HG03135 (cell line): ENCODE measurements around the gene TMPRSS4.

Experiments
- ATAC-seq: cut with Tn5 transposase; IDR thresholded peaks from one replicate; pipeline ENCODE4 v1.9.1; 2021; ENCODE audit warnings: mild to moderate bottlenecking, moderate library complexity; ENCODE audit not compliant: unreplicated experiment

Gene TMPRSS4

DNA sequence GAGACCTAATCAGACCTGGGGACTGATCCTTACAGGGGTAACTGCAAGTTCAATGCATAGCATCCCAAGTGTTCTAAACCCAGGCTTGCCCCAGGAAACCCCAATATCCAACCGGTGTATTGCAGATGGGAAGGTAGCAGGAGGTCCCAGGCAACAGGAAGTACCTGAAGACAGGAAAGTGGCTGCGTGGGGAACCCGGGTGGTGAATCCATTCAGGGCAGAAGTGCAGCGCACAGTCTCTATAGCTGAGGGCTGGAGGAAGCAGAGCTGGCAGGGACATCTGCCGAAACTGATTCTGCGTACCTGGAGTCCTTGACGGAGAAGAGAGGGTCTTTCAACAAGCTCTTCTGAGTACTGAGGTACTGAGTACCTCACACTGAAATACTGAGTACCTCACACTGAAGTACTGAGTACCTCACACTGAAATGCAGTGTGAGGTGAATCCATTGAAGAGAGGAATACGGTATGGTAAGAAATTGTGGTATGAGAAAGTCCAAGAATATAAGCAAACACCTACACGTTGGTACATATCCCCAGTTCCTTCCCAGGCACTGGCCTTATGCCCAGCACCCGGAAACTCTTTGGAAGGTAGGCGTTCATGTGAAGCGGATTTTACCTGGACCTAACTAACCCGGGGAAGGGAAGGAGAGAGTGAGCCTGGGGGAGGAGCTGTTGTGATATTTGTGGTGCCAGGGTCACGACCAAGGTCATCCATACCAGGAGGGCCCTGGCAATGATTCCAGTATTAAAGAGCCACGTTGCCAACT lies 55.7 kb downstream of the TMPRSS4 start:
- no peak for ATAC-seq

DNA sequence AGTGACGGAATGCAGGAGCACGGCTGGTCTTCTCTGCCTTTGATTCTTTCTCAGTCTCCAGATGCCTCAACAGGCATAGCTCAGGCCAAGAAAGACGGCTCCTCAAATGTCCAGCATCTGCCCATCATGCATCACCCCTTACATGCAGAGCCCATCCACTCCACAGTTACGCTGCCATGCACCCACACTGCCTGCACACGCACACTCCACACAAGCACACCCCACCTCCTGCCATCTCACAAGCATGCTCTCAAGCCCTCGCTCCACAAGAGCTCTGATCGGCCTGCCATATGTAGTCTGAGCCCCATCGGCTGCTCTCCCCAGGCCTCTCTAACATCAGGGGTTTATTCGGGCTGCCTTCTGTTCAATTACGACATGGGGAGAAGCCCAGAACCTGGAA lies 56.9 kb downstream of the TMPRSS4 start:
- no peak for ATAC-seq

DNA sequence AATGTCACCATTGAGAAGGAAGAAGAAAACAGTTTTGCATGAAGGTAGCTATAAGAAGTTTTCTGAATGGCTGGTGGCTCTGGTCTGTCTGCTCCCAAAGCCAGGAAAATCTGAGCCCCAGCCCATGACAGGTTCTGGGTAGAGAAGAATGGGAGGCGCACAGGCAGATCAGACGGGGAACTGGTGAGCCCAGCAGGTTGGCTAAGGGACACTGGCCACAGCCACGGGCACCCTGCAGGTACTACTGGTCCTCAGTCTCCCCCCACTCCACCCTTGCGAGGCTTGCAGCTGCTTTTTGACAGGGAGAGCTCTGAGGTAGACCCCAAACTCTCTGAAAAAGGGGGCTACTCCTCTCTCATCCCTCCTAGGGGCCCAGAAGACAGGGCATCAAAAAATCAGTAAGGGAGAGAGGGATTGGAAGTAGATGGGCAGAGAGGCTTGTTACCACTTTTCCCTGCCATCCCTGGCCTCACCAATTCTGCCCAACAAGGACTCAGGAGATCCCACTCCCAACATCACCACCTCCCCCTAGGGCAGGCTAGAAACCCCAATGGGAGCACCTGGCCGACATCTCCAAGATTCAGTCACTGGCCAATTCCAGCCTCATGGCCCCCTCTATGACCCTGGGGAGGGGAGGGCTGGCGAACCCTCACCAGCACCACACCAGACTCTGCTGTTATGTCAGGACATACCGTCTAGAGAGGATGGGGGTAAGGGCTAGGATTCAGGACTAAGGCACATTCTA lies 58.3 kb downstream of the TMPRSS4 start:
- ATAC-seq = no peak

DNA sequence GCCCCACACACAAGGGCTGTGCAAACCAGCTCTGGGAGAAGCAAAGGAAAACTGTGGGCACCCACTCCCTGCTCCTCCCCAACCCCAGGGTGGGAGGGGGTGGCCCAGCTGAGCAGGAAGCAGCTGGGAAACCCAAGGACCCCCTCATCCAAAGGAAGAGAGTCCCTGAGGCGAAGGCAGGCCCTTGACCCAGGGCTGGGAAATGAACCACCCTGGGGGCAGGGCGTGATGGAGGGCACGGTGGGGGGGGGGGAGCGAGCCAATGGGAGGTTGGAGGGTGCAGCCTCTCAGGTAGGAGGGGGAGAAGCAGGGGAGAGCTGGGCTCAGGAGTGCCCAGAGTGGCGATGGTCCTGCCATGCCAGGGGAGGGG lies 58.9 kb downstream of the TMPRSS4 start:
- no peak for ATAC-seq

DNA sequence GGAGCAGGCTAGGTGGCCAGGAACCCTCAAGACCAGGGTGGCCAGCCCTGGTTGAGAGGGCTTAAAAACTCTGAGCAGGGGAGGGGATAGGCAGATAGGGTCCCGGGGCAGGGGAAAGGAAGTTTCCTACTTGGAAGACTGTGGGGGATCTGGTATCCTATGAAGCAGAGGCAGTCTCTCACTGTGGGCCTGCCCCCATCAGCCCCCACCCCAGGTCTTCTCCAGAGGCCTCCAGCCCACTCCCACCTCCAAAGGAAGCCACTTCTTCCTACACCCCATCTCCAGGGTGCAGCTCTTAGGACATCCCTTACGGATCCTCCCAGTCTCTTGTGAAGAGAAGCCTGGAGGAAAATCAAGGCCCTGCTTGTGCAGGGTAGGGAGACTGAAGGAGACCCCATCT lies 59.5 kb downstream of the TMPRSS4 start:
- no peak for ATAC-seq

DNA sequence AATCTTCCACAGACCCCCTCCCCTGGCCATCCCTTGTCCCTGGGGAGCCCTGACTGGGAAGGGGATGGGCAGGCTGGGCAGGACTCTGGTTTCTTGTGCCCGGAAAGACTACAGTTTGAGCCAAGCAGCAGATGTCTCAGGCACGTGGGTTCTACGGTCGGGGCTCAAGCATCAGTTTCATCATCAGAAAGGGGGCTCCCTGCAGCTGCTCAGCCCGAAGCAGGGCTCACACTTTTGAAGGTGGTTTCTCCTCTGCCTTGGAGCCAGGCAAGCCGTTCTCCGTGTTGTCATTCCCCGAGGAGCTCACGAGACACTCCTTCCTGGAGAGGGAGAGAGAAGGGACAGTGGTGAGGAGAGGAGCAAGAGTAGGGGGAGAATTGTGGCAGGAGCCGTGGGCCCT lies 59.9 kb downstream of the TMPRSS4 start:
- ATAC-seq = no peak

DNA sequence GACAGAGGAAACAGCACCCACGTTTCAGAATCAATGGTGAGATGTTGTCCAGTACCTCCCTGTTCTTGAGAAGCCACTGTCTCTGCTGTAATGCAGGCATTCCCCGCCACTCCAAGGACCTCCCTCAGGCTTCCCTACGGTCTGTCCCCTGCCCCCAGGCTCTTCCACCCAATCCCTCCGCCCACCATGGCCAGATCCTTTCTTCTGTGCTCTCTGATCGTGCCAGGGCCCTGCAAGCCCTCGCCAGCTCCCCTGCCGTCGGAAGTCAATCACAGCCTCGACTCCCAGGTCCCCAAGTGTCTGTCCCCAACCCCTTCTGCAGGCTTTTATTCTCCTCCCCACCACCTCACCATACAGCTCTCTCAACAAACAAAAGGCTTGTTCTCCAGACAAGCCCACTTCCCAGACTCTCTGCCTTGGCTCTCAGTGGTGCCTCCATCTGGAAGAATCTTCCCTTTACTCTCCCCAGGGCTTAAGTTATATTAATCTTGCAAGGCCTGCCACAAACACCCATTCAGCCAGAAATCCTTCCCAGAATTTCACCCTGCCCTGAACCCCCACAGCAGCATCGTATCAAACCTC lies 62.1 kb downstream of the TMPRSS4 start:
- no peak for ATAC-seq

DNA sequence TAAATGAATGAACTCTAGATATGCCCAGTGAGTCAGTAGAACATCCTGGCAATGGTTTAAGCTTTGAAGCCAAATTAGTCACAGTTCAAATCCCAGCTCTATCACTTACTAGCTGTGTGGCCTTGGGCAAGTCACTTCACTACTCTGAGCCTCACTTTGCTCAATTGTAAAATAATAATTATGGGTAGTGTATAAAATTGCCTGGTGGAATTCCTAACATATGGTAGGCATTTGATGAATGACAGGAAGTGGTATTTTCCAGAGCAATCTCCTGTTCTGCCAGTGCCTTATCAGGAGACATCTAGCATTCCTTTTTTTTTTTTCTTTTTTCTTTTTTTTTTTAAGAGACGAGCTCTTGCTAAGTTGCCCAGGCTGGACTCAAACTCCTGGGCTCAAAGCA lies 62.7 kb downstream of the TMPRSS4 start:
- ATAC-seq = no peak

DNA sequence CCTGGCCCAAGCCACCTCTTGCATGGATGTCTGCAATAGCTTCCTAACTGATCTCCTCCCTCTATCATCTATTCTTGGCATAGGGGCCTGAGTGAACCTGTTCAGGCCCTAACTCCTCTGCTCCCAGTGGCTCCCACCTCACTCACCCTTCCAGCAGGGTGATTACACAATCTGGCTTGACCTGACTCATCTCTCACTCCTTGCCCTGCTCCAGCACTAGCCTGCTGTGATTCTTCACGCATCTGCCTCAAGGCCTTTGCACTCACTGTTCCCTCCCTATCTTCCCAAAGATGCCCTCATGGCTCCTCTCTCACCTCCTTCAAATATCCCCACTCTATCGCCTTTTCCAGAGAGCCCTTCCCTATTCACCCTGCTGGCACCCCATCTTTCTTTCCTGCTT lies 65.2 kb downstream of the TMPRSS4 start:
- no peak for ATAC-seq

DNA sequence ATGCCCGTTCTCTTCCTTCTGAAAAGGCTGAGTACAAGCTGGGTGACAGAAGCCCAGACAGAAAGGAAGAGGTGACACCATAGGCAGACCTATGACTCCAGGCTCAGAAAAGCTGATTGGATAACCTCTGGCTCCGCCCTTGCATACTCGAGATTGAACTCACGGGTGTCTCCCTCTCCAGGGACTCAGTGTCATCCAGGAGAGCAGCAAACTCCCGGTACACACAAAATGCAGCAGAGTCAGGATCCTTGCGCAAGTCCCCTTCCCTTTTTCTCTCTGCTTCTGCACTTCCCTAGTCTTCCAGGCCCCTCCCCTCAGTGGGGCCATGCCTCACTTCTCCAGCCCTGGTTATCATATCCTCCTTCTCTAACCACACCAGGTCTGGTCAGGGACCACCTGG lies 65.9 kb downstream of the TMPRSS4 start:
- ATAC-seq = no peak

DNA sequence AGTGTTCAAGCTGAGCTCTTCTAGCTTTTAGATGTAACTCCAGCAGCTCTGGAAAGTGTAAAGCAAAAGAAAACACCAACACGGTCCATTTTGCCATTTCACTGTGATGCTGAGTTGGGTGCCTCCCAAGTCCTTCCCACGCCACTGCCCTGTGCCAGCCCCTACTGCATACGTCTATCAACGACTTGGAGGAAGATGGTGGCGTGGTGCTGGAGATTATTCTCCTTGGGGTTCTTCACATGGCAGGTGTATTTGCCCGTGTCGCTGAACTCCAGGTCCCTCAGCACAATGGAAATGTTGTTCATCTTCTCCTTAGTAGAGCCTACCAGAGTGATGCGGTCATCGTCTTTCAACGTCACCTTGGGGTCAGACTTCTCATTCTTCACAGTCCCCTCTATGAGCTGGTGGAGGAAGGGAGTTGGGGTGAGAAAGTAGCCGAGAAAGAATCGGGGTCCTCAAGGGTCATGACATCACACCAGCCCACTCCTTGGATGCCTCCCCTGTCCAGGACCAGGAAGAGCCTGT lies 66.8 kb downstream of the TMPRSS4 start:
- no peak for ATAC-seq

DNA sequence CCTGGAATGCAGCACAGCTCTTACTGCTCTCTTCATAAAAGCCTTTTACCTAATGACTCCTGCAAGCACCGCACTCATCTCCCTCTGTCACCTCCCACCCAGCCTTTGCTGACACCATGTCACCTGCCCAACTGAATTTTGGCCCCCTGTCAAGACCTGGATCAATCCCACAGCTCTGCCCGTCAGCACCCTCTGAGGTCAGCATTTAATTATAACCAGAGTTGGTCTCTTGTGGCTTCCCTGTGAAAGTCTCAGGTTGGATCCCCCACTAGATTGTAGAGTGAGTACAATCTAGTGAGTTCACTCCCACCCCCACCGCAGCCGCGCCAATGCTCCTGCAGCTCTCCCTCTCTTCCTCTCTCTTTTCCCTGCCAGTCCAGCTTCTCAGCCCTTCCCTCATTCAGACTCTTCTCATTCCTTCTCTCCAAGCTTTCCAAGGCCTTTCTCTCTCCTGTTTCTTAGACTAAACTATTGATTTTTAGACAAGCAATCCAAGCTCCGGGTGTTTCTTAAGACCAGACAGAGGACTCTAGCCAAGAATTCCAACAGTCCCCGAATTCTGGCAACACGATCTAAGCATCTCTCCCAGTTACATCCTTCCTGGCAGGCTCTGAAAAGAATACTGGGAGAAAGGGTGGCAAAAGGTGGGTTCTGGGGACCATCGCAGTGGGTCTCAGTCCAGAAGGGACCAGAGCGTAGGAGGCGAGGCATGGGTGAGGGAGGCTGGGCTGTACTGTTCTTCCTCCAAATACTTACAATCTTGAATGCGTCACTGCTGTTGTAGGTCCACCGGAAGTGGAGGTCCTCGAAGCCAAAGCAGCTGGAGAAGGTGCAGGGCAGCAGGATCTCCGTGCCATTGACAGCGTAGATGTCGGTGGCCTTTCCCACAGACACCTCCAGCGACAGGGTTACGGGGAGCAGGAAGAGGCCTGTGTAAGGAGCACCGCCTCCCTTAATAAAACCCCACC lies 67.7 kb downstream of the TMPRSS4 start:
- no peak for ATAC-seq

DNA sequence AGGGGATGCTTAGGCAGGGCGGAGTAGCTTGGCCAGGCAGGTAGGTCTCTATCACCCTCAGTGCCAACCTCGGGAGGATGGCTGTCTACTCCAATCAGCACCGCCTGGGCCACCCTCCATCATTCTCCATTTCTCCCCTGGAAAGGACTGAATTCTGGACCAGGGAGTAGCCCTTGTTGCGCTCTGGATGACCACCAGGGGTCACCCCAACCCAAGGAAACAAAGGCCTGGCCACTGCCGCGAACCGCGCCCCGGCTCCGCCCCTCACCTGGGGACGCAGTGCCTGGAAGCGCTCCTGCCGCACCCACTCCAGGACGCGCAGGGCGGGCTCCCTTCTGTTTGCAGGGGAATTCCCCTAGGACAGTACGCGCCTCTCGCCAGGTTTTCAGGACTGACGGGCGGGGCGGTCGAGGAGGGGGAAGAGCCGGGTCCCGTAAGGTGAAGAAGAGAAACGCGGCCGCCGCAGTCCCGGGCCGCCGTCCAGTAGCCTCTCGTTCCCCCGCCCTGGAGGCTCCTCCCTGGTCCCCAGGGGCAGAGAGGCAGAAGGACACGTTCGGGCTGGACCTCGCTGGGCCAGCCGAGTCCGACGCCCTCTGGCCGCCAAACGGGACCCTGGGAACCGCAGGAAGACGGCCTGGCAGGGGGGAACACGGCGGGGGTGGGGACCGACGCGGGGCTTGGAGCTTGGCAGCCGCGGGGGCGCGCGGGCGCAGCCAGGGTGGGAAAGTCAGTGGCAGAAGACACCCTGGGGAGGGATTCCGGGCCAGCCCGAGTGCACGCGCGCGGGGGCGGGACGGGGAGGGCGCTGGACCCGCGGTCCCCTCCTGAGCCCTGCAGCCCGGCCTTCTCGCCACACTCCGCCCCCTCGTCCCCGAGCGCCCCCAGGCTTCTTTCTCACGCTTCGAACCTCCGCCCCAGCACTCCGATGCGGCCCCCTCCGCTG lies 68.7 kb downstream of the TMPRSS4 start:
- peak; percentile 79 for ATAC-seq

DNA sequence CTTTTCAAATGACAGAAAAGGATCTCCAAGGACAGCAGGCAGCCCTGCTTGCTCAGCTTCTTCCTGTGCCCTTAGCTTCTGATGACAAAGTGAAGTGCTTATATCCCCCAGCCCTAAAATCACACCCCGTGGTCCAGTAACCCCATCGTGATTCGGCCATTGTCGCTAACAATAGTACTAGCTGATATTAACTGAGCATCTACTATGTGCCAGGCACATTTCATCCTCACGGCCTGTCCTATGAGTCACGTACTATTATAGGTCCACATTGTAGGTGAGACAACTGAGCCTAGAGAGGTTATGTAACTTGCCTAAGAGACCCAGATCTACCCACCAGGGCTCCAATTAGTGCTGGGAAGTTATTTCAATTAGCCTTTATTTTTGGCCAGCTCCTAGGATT lies 69.7 kb downstream of the TMPRSS4 start:
- no peak for ATAC-seq

DNA sequence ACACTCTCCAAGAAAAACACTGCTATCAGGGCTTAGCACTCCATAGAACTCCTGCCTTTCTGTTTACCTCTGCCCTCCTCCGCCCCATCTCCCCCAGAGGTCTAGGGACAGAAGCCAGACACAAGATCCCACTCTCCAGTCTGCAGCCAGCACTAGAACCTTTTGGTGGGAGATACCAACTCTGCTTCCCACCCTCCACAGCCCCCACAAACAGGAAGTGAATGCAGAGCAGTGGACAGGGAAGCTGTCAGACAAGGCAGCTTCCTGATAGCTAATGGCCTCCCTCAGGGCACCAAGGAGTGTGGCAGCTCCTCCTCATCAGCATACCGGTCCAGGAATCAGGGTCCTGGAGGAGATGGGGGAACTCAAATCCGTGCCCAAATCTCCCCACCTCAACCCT lies 70.6 kb downstream of the TMPRSS4 start:
- no peak for ATAC-seq

DNA sequence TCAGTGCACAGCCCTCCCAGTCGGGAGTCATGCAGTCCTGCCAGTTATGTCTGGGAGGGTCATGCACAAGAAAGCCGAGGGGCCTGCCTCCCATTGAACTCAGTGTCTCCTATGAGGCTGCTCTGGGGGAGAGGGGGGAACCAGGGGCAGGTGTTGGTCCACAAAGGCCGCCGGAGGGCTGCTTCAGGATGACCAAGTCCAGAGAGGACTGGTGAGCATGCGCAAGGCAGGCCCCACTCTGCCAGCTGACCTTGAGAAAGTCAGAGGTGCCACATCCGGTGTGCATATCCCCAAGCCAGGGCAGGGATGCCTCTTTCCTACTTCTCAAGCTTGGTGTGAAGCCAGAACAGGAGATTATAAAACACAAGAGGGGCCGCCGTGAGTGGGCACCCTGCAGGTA lies 71.4 kb downstream of the TMPRSS4 start:
- ATAC-seq = no peak

DNA sequence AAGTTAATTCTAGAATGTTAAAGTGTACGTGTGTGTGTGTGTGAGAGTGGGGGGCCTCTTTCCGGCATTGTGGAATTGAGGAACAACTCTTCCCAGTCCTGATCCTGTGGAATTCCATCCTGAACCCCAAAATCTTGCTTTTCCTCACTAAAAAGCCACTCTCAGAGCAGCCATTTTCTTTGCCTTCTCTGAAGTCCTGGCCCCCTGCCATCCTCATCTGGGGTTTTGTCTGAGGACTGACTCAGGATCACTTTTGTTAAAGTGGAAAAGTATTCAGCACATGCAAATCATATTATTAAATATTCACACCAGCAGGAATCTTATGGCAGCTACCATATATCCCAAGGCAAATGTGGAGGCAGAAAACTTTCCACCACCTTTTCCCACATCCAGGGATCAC lies 72.0 kb downstream of the TMPRSS4 start:
- no peak for ATAC-seq

DNA sequence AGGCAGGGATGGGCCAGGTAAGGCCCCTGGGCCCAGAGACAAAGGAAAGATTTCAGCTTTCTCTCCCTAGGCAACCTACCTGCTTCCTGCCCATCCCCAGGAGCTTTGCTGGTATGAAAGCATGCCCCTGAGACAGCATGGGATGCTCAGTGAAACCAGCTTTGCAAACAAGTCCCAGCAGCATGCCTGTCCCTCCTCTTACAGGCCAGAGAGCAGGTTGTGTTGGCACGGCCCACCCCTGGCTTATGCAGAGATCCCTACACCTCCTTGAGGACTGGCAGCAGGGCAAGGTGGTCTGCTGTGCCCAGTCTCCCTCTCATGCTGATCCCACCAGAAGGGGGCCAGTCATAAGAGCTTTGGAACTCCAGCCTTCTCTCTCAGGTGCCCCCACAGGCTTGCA lies 72.6 kb downstream of the TMPRSS4 start:
- ATAC-seq = no peak

DNA sequence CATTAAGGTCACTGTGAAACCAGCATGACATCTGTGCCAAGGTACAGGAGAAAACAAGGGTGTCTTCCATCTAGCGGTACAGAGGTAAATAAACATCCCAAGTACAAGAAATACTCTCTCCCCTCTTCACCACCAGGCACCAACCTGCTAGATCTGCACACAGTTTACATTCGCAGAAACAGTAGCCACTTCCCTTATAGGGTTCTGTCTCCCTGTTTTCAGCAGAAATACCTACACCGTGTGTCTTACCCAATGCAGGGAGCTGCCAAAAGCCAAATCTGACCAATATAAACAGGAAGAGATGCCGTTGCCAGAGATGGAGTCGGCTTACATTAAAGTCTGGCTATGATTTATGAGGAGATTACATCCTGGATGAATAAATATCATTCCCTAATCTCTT lies 74.6 kb downstream of the TMPRSS4 start:
- ATAC-seq = no peak

DNA sequence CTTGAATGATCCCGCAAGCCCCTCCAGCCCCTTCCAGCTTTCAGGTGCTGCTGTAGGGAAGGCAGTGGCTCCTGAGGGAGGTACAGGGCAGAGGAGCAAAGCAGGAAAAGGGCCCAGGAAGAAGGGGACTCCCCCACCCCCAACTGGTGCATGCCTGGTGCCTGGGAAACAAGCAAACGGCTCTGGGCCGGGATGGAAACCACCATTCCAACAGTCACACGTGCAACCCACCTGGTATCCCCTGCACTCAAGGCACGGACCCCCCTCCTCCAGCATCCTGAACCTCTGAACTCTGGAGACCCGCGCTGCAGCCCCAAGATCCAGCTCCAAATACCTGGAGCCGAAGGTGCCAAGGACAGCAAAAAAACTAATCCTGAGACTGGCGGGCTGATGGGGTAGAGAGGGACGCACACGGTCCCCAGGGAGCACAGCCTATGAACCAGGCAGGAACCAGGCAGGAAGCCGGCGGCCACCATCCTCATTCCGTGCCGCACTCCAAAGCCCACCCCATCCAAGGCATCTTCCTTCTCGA lies 75.2 kb downstream of the TMPRSS4 start:
- no peak for ATAC-seq
